Stimulated activated CD4-positive, alpha-beta T cell treated with anti-CD3 and anti-CD28 coated beads, Interleukin-12 subunit alpha, Interleukin-12 subunit beta, amount 100 ng/mL, for 48 hours (primary cell): ENCODE data around the gene CREB5.
"Not testable (repeated sequence)": the region's sequence is repeated elsewhere in the genome, so short reads cannot be mapped to it uniquely, and the experiment has no call there.

Source experiments
- DNase-seq, 3 donors: peaks; one replicate each; pipeline ENCODE4 v3.0.0-alpha.2; 2020; ENCODE audit warnings: low read depth in 2 of 3, low spot score in 1 of 3

CREB5 gene

GRCh38 chr7:28573059-28573553 lies 160.8 kb downstream of the CREB5 start:
- DNase-seq: no peak

- DNase-seq: no peak
Observed at GRCh38 chr7:28573651-28574301, 161.5 kb downstream of the CREB5 start.

- no peak for DNase-seq
Observed at GRCh38 chr7:28575241-28575643, 162.9 kb downstream of the CREB5 start.

- no peak for DNase-seq
Observed at GRCh38 chr7:28576656-28577055, 164.3 kb downstream of the CREB5 start.

- DNase-seq: no peak
Observed at GRCh38 chr7:28579571-28579970, 167.3 kb downstream of the CREB5 start.

GRCh38 chr7:28580665-28581064 lies 168.3 kb downstream of the CREB5 start:
- DNase-seq: no peak

- no peak for DNase-seq
Observed at GRCh38 chr7:28581351-28581750, 169.0 kb downstream of the CREB5 start.

GRCh38 chr7:28582226-28582625 lies 169.9 kb downstream of the CREB5 start:
- no peak for DNase-seq

GRCh38 chr7:28584235-28584634 lies 171.9 kb downstream of the CREB5 start:
- no peak for DNase-seq

- DNase-seq: no peak
Observed at GRCh38 chr7:28586736-28587135, 174.4 kb downstream of the CREB5 start.

- DNase-seq: no peak
Observed at GRCh38 chr7:28587211-28587610, 174.9 kb downstream of the CREB5 start.

- no peak for DNase-seq
Observed at GRCh38 chr7:28588602-28589001, 176.3 kb downstream of the CREB5 start.

- DNase-seq: no peak
Observed at GRCh38 chr7:28591041-28591674, 178.8 kb downstream of the CREB5 start.

- no peak for DNase-seq
Observed at GRCh38 chr7:28591725-28592349, 179.5 kb downstream of the CREB5 start.

GRCh38 chr7:28592861-28593260 lies 180.5 kb downstream of the CREB5 start:
- no peak for DNase-seq

- DNase-seq: no peak
Observed at GRCh38 chr7:28595076-28595475, 182.8 kb downstream of the CREB5 start.

- no peak for DNase-seq
Observed at GRCh38 chr7:28595801-28596200, 183.5 kb downstream of the CREB5 start.

GRCh38 chr7:28596245-28596935 lies 184.1 kb downstream of the CREB5 start:
- DNase-seq: no peak

- DNase-seq: no peak
Observed at GRCh38 chr7:28597284-28597683, 185.0 kb downstream of the CREB5 start.

- not testable (repeated sequence) for DNase-seq
Observed at GRCh38 chr7:28598037-28598436, 185.7 kb downstream of the CREB5 start.

GRCh38 chr7:28598586-28598985 lies 186.3 kb downstream of the CREB5 start:
- DNase-seq: no peak

- DNase-seq: no peak
Observed at GRCh38 chr7:28599411-28599810, 187.1 kb downstream of the CREB5 start.
